DOHH2 (cell line): Measurements from ENCODE around the gene SAMD1.
A peak's percentile ranks its signal among the peaks of the same experiment; 100 is the strongest.

ENCODE experiments used
- H3F3A ChIP-seq: fragments of 200-600 bp; sonication (generic), shearing (Covaris generic); 2 replicates; pipeline ENCODE4 v1.6.0; 2016; ENCODE audit warnings: antibody characterized with exemption, mild to moderate bottlenecking; ENCODE audit not compliant: control insufficient read depth, insufficient read depth
- H3K27ac ChIP-seq: fragments of 200-600 bp; sonication (generic); 2 replicates; pipeline ENCODE4 v1.5.1; 2014; ENCODE audit warnings: low read depth, mild to moderate bottlenecking, low read length, moderate library complexity
- H3K27me3 ChIP-seq: fragments of 200-600 bp; sonication (generic); 2 replicates; pipeline ENCODE4 v1.6.1; 2014; ENCODE audit warnings: mild to moderate bottlenecking, low read length, mixed read lengths; ENCODE audit not compliant: control insufficient read depth
- H3K36me3 ChIP-seq: fragments of 200-600 bp; sonication (generic); 2 replicates; pipeline ENCODE4 v1.6.1; 2014; ENCODE audit warnings: mild to moderate bottlenecking, low read length, moderate library complexity, mixed read lengths; ENCODE audit not compliant: control insufficient read depth
- H3K4me1 ChIP-seq: fragments of 200-600 bp; sonication (generic); 2 replicates; pipeline ENCODE4 v1.6.1; 2014; ENCODE audit warnings: mild to moderate bottlenecking, low read length, mixed read lengths; ENCODE audit not compliant: control insufficient read depth
- H3K4me2 ChIP-seq: fragments of 200-600 bp; sonication (generic); 2 replicates; pipeline ENCODE4 v1.6.0; 2014; ENCODE audit warnings: mild to moderate bottlenecking, low read length, moderate library complexity
- H3K4me3 ChIP-seq: fragments of 200-600 bp; sonication (generic); 2 replicates; pipeline ENCODE4 v1.5.1; 2014; ENCODE audit warnings: mild to moderate bottlenecking, low read length, mixed read lengths
- H3K79me2 ChIP-seq: fragments of 200-600 bp; sonication (generic); 2 replicates; pipeline ENCODE4 v1.6.1; 2014; ENCODE audit warnings: mild to moderate bottlenecking, low read length, mixed read lengths; ENCODE audit not compliant: control insufficient read depth
- H3K9me2 ChIP-seq: fragments of 200-600 bp; sonication (generic); replicated peaks from 2 replicates; pipeline ENCODE4 v1.6.1; 2014; ENCODE audit warnings: mild to moderate bottlenecking, low read length, mixed read lengths; ENCODE audit not compliant: control insufficient read depth
- H3K9me3 ChIP-seq: fragments of 200-600 bp; sonication (generic); 2 replicates; pipeline ENCODE4 v1.6.1; 2014; ENCODE audit warnings: antibody characterized with exemption, low read length, mixed read lengths; ENCODE audit not compliant: control insufficient read depth, insufficient read depth
- H4K20me1 ChIP-seq: fragments of 200-600 bp; sonication (generic); 2 replicates; pipeline ENCODE4 v1.6.0; 2014; ENCODE audit warnings: low read depth, mild to moderate bottlenecking, antibody characterized with exemption, low read length, moderate library complexity; ENCODE audit not compliant: control insufficient read depth, insufficient read depth
- EZH2phosphoT487 ChIP-seq: fragments of 200-600 bp; sonication (generic); IDR thresholded peaks from 2 replicates; pipeline ENCODE4 v1.6.1; 2017; ENCODE audit warnings: borderline replicate concordance, mild to moderate bottlenecking, antibody characterized with exemption, low read length, moderate library complexity, mixed read lengths
- TF ChIP-seq, protein P1 (sequence below): fragments of 200-600 bp; sonication (generic); IDR thresholded peaks from one replicate; pipeline ENCODE4 v1.5.1; 2014; ENCODE audit warnings: antibody characterized with exemption, mild to moderate bottlenecking, low read depth, low read length; ENCODE audit not compliant: poor library complexity, severe bottlenecking

Gene SAMD1

DNA sequence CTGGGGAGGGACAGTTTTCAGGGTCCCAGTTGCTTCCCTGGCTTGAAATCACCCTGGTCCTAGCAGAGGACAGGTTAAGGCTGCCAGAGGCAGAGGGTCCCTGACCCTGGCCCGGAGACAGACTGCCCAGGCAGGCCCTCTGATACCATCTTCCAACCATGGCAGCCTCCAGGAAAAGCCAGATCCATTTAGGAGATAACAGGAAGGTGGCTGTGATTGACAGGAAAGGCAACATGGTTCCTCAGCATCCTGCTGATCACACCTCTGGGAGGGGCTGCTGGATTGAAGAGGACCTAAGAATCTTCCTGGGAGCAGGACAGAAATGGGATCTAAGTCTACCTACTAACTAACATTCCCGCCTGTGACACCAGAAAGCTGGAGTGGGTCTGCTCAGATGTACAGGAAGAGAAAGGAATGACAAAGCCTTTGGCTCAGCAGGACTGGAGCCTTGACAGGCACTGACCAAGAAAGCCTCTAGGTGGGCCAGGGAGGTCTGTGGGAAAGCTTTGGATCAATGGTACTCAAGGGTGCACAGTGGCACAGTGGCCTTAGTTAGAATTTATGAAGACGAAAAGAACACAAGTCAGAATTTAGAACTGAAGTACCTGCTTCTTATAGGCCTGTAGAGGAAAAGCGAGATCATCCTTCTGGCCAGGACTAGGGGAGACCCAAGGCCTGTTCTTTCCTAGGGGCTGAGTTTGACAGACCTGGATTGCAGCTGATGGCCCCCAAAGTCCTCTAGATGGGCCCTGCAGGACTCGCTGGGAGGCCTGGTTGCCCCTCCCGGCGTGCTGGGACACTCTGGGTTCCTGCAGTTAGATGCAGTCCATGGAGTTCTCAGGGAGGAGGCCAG, 29.3 kb upstream of the SAMD1 start:
- H3K27me3 ChIP-seq, result no peaks in the 10 kb centered on the region
- H3K9me2 ChIP-seq, result no peaks in the 10 kb centered on the region
- H3K36me3 ChIP-seq, result peaks cover 30% of the 10 kb centered on the region
- H4K20me1 ChIP-seq, result peaks cover 3% of the 10 kb centered on the region; the same call in 1 of the 2 replicates
- peaks cover 21% of the 10 kb centered on the region for H3F3A ChIP-seq
- no peaks in the 10 kb centered on the region for H3K9me3 ChIP-seq
- peaks cover 20% of the 10 kb centered on the region for H3K79me2 ChIP-seq
- peaks cover 30% of the 10 kb centered on the region for H3K4me1 ChIP-seq
- H3K4me2 ChIP-seq, result no peak overlapping the region
- H3K4me3 ChIP-seq, result no peak overlapping the region
- no peak overlapping the region for H3K27ac ChIP-seq
- TF ChIP-seq EZH2phosphoT487, result no peak
- TF ChIP-seq, protein P1, sequence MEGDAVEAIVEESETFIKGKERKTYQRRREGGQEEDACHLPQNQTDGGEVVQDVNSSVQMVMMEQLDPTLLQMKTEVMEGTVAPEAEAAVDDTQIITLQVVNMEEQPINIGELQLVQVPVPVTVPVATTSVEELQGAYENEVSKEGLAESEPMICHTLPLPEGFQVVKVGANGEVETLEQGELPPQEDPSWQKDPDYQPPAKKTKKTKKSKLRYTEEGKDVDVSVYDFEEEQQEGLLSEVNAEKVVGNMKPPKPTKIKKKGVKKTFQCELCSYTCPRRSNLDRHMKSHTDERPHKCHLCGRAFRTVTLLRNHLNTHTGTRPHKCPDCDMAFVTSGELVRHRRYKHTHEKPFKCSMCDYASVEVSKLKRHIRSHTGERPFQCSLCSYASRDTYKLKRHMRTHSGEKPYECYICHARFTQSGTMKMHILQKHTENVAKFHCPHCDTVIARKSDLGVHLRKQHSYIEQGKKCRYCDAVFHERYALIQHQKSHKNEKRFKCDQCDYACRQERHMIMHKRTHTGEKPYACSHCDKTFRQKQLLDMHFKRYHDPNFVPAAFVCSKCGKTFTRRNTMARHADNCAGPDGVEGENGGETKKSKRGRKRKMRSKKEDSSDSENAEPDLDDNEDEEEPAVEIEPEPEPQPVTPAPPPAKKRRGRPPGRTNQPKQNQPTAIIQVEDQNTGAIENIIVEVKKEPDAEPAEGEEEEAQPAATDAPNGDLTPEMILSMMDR, result no peak

DNA sequence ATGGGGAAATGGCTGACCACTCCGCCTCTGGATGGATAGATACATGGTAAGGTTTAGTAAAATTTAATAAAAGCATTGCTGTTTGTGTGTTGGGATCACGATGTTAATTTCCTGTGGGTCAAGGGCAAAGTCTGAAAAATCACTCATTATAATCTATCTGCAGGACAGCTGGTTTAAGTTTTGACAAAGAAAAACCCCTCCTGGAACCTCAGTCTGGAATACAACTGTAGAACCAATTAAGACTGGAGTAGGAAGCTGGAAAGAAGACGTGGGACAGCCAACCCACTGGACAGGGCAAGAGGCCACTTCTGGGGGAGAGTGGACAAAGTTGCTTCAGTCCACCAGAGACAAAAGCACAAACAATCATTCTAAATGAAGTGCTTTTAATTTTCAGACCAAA, 28.6 kb upstream of the SAMD1 start:
- Histone ChIP-seq H3K9me3 (no peaks in the 10 kb centered on the region), H3K79me2 (peaks cover 26% of the 10 kb centered on the region), H3K36me3 (peaks cover 22% of the 10 kb centered on the region), H3K9me2 (no peaks in the 10 kb centered on the region), H3K4me1 (peaks cover 36% of the 10 kb centered on the region), H3K27me3 (no peaks in the 10 kb centered on the region), H3K4me3 (no peak overlapping the region; the same call in 1 of the 2 replicates), H4K20me1 (peaks cover 6% of the 10 kb centered on the region; the same call in 1 of the 2 replicates), H3F3A (peaks cover 21% of the 10 kb centered on the region), H3K27ac (no peak overlapping the region), H3K4me2 (0 out of 2 replicates have a peak overlapping the region, but pooled peaks have one; percentile 85)
- TF ChIP-seq EZH2phosphoT487, result no peak
- TF ChIP-seq, protein P1, result no peak

DNA sequence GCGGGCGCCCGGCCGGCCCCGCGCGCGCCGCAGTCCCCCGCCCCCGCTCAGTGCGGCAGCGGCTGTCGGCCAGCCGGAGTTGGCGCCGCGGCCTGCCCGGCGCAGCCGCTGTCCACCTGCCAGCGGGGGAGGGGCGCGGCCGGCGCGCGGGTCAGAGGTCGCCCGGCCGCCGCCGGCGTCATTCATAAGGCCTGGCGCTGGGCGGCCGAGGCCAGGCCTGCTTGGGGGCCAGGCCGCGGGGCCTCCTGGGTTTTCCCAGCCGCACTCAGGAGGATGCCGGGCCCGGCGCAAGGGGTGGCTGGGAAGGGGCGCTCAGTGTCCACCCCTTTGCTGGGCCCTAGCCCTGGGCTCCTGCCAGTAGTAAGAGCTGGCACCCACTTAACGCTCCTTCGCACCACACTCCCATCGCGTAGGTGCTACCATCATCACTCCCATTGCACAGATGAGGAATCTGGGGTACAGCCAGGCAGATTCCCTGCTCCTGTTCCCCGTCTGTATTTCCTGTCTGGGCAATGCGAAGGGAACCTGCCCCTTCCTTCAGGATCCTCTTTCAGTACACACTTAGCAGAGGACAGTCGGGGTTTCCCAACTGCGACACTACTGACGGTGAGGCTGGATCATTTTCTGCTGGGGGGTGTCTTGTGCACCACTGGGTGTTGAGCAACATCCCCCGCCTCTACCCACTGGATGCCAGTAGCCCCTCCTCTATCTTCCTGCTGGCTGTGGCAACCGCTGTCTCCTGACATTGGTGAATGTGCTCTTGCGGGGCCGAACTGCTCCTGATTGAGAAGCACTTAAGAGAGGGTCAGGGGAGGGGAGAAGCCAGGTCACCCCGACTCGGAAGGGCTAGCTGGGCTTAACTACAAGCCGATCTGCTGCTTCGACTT, 27.9 kb upstream of the SAMD1 start:
- H3K79me2 ChIP-seq, result peaks cover 33% of the 10 kb centered on the region
- H3F3A ChIP-seq, result peaks cover 21% of the 10 kb centered on the region
- H3K9me2 ChIP-seq, result no peaks in the 10 kb centered on the region
- no peak for TF ChIP-seq EZH2phosphoT487
- TF ChIP-seq, protein P1, result no peak
- H3K27me3 ChIP-seq, result no peaks in the 10 kb centered on the region
- peak overlapping the region; percentile 85 for H3K4me2 ChIP-seq
- no peak overlapping the region for H3K27ac ChIP-seq
- peaks cover 8% of the 10 kb centered on the region; the same call in 1 of the 2 replicates for H4K20me1 ChIP-seq
- H3K4me3 ChIP-seq, result peak overlapping the region; percentile 78
- H3K9me3 ChIP-seq, result no peaks in the 10 kb centered on the region
- H3K36me3 ChIP-seq, result peaks cover 17% of the 10 kb centered on the region
- peaks cover 36% of the 10 kb centered on the region for H3K4me1 ChIP-seq
